Panc1 (cell line): ENCODE data around the gene CFAP157.

ENCODE experiments used
- CTCF ChIP-seq: fragments of 450-650 bp; IDR thresholded peaks from 2 replicates; pipeline ENCODE4 v1.5.1; 2017; ENCODE audit warnings: mild to moderate bottlenecking
- POLR2AphosphoS5 ChIP-seq: IDR thresholded peaks from 2 replicates; pipeline ENCODE4 v1.6.1; 2012; ENCODE audit warnings: mild to moderate bottlenecking, low read depth, low read length, moderate library complexity
- SIN3A ChIP-seq: IDR thresholded peaks from 2 replicates; pipeline ENCODE4 v1.6.1; 2012; ENCODE audit warnings: low read depth, mild to moderate bottlenecking, low read length, moderate library complexity, borderline replicate concordance; ENCODE audit not compliant: insufficient read depth
- TCF7L2 ChIP-seq: IDR thresholded peaks from 2 replicates; pipeline ENCODE4 v1.6.1; 2011; ENCODE audit warnings: mild to moderate bottlenecking, low read depth, low read length, inconsistent platforms
- TF ChIP-seq, protein P1 (sequence below), 2 experiments: IDR thresholded peaks; 2 replicates each; pipeline ENCODE4 v1.6.1; 2011 to 2012; ENCODE audit warnings: low read depth in 2 of 2, control low read depth in 1 of 2, low read length in 1 of 2, mild to moderate bottlenecking in 1 of 2, moderate library complexity in 1 of 2; ENCODE audit not compliant: insufficient read depth in 1 of 2

DNA sequence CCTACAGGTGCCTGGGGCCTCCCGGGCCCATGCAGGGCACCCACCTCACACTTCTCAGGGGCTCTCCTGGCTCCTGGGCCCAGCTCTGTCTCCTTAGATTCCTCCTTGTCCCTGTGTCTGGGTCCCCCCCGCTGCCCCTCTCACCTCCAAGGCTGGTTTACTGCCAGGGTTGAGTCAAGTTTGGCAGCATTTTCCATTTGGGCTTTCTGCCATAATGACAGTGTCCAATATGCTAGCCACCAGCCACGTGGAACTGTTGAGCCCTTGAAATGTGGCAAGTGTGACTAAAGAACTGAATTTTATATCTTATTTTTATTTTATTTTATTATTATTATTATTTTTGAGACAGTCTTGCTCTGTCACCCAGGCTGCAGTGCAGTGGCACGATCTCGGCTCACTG is 11.0 kb downstream of the CFAP157 start:
- TF ChIP-seq CTCF = no peak
- TF ChIP-seq POLR2AphosphoS5 = no peak
- no peak for TF ChIP-seq SIN3A
- no peak for TF ChIP-seq TCF7L2
- TF ChIP-seq, protein P1, sequence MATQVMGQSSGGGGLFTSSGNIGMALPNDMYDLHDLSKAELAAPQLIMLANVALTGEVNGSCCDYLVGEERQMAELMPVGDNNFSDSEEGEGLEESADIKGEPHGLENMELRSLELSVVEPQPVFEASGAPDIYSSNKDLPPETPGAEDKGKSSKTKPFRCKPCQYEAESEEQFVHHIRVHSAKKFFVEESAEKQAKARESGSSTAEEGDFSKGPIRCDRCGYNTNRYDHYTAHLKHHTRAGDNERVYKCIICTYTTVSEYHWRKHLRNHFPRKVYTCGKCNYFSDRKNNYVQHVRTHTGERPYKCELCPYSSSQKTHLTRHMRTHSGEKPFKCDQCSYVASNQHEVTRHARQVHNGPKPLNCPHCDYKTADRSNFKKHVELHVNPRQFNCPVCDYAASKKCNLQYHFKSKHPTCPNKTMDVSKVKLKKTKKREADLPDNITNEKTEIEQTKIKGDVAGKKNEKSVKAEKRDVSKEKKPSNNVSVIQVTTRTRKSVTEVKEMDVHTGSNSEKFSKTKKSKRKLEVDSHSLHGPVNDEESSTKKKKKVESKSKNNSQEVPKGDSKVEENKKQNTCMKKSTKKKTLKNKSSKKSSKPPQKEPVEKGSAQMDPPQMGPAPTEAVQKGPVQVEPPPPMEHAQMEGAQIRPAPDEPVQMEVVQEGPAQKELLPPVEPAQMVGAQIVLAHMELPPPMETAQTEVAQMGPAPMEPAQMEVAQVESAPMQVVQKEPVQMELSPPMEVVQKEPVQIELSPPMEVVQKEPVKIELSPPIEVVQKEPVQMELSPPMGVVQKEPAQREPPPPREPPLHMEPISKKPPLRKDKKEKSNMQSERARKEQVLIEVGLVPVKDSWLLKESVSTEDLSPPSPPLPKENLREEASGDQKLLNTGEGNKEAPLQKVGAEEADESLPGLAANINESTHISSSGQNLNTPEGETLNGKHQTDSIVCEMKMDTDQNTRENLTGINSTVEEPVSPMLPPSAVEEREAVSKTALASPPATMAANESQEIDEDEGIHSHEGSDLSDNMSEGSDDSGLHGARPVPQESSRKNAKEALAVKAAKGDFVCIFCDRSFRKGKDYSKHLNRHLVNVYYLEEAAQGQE (IDR thresholded peaks at IDR 0.05; ENCODE audit: insufficient read depth in 1 of 2, low read depth in 2 of 2, low read length in 1 of 2) = no peak
